ENCODE results near the gene FAM32A.

FAM32A gene

GRCh38 chr19:16185123-16185767 is at the start of gene FAM32A:
Gene FAM32A, plus strand, starts transcription at chr19:16185410. Its CDS starts 33 bp downstream, at chr19:16185443.
- peak; percentile 91 to 98 (median 97) for DNase-seq (ENCODE audit: low read depth in 3 of 3)

GRCh38 chr19:16135430-16136127 is 49.6 kb upstream of the FAM32A start:
- no peak for DNase-seq (ENCODE audit: low read depth in 3 of 3)

GRCh38 chr19:16136185-16136999 is 48.8 kb upstream of the FAM32A start:
- no peak for DNase-seq (ENCODE audit: low read depth in 3 of 3)

- DNase-seq (ENCODE audit: low read depth in 3 of 3) = no peak
Observed at GRCh38 chr19:16139752-16140151, 45.5 kb upstream of the FAM32A start.

GRCh38 chr19:16141043-16141442 is 44.2 kb upstream of the FAM32A start:
- no peak for DNase-seq (ENCODE audit: low read depth in 3 of 3)

GRCh38 chr19:16142032-16142580 is 43.1 kb upstream of the FAM32A start:
- no peak for DNase-seq (ENCODE audit: low read depth in 3 of 3)

GRCh38 chr19:16143399-16144215 is 41.6 kb upstream of the FAM32A start, which contains the start of gene HSH2D:
Gene HSH2D, plus strand, starts transcription at chr19:16143685. Its CDS starts 5,066 bp downstream, at chr19:16148751.
- DNase-seq (ENCODE audit: low read depth in 3 of 3) = peak; percentile 31 to 73 (median 55)

GRCh38 chr19:16144216-16144581 is 41.0 kb upstream of the FAM32A start:
- no peak for DNase-seq (ENCODE audit: low read depth in 3 of 3)

- DNase-seq (ENCODE audit: low read depth in 3 of 3) = no peak
Observed at GRCh38 chr19:16146112-16146511, 39.1 kb upstream of the FAM32A start.

- no peak for DNase-seq (ENCODE audit: low read depth in 3 of 3)
Observed at GRCh38 chr19:16148443-16149229, 36.6 kb upstream of the FAM32A start.

- no peak for DNase-seq (ENCODE audit: low read depth in 3 of 3)
Observed at GRCh38 chr19:16153582-16154336, 31.5 kb upstream of the FAM32A start.

- no peak for DNase-seq (ENCODE audit: low read depth in 3 of 3)
Observed at GRCh38 chr19:16154557-16154956, 30.7 kb upstream of the FAM32A start.

- no peak for DNase-seq (ENCODE audit: low read depth in 3 of 3)
Observed at GRCh38 chr19:16155128-16155527, 30.1 kb upstream of the FAM32A start.

- DNase-seq (ENCODE audit: low read depth in 3 of 3) = no peak
Observed at GRCh38 chr19:16156904-16157303, 28.3 kb upstream of the FAM32A start.

GRCh38 chr19:16157601-16158000 is 27.6 kb upstream of the FAM32A start:
- DNase-seq (ENCODE audit: low read depth in 3 of 3) = no peak

- DNase-seq (ENCODE audit: low read depth in 3 of 3) = no peak
Observed at GRCh38 chr19:16159655-16160054, 25.6 kb upstream of the FAM32A start.

GRCh38 chr19:16160445-16160942 is 24.7 kb upstream of the FAM32A start:
- DNase-seq (ENCODE audit: low read depth in 3 of 3) = no peak

GRCh38 chr19:16160943-16161560 is 24.2 kb upstream of the FAM32A start:
- no peak for DNase-seq (ENCODE audit: low read depth in 3 of 3)

- DNase-seq (ENCODE audit: low read depth in 3 of 3) = no peak
Observed at GRCh38 chr19:16161840-16162239, 23.4 kb upstream of the FAM32A start.
